Raji (cell line): ENCODE measurements around the gene FCRL5.

Source experiments
- POLR2A ChIP-seq: IDR thresholded peaks from 2 replicates; pipeline ENCODE4 v1.6.1; 2011; ENCODE audit warnings: low read depth, low read length, control low read depth; ENCODE audit not compliant: insufficient read depth

FCRL5 gene

GRCh38 chr1:157540852-157541251 is 11.5 kb downstream of the FCRL5 start:
- TF ChIP-seq POLR2A = no peak

GRCh38 chr1:157540160-157540748 is 12.1 kb downstream of the FCRL5 start:
- TF ChIP-seq POLR2A = no peak

- no peak for TF ChIP-seq POLR2A
Observed at GRCh38 chr1:157539568-157539967, 12.7 kb downstream of the FCRL5 start.

- TF ChIP-seq POLR2A = no peak
Observed at GRCh38 chr1:157532569-157532968, 19.7 kb downstream of the FCRL5 start.

GRCh38 chr1:157523774-157524493 is 28.4 kb downstream of the FCRL5 start:
- no peak for TF ChIP-seq POLR2A

- TF ChIP-seq POLR2A = no peak
Observed at GRCh38 chr1:157521056-157521455, 31.3 kb downstream of the FCRL5 start.

GRCh38 chr1:157520386-157520935 is 31.9 kb downstream of the FCRL5 start:
- TF ChIP-seq POLR2A = no peak

GRCh38 chr1:157519451-157519850 is 32.9 kb downstream of the FCRL5 start:
- no peak for TF ChIP-seq POLR2A

GRCh38 chr1:157517016-157517415 is 35.3 kb downstream of the FCRL5 start:
- TF ChIP-seq POLR2A = no peak

- no peak for TF ChIP-seq POLR2A
Observed at GRCh38 chr1:157515709-157516108, 36.6 kb downstream of the FCRL5 start.

- TF ChIP-seq POLR2A = no peak
Observed at GRCh38 chr1:157515141-157515540, 37.2 kb downstream of the FCRL5 start.

GRCh38 chr1:157512036-157512969 is 40.0 kb downstream of the FCRL5 start:
- no peak for TF ChIP-seq POLR2A

- TF ChIP-seq POLR2A = no peak
Observed at GRCh38 chr1:157509546-157510232, 42.6 kb downstream of the FCRL5 start.

- no peak for TF ChIP-seq POLR2A
Observed at GRCh38 chr1:157505481-157506272, 46.6 kb downstream of the FCRL5 start.
